Parietal lobe (tissue), 2 donors: ENCODE results near the gene ZNF337. TPM values are rescaled to one million over a fixed set of nuclear protein-coding genes. Genes with fewer than 3 reads are reported as not detected.

ENCODE experiments used
- small RNA-seq: library from RNA; depleted of rRNA; stranded (forward); fragments of <200 nt; gene quantifications from one replicate; pipeline ENCODE3, GENCODE V24; 2014; ENCODE audit warnings: low replicate concordance
- total RNA-seq: library from RNA; depleted of rRNA; stranded (reverse); fragments of >200 nt; gene quantifications from one replicate; pipeline ENCODE4 v1.2.3, GENCODE V29; 2014

Gene ZNF337
- total RNA-seq = 79.2 TPM

DNA sequence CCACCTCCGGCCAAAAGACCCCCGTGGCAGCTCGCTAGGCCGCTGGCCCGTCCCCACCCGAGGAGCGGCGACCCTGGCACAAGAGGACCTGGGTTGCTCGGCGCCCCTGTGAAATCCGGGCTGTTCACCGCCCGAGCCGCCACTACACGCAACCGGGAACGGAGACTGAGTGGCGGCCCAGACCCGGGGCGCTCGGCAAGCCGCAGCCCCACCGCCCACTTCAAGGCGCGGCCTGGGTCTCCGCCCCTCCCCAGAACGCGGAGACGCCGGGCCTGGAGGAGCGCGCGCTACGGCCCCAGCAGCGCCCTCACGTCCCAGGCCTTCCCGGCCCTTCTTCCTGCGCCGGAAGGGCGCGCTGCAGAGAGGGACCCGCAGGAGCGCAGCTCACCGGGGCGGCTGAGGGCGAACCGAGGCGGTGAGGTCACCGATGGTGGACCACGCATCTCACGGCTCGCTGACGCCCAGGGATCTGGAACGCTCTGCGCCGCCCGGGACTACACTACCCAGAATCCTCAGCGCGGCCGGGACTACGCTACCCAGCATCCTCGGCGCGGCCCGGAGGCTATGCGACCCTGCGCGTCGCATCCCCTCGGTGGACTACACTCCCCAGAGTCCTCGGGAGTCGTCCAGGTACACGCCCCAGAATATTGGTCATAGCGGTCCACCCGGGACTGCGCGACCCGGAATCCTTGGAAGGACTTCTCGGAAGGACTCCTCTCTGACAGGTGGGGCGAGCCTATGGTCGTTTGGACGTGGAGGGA is at the start of gene ZNF337:
Gene ZNF337 (minus strand): TSS at position 483 of the 761 bp plus-strand sequence. CDS start 10,436 bp downstream, outside the sequence.

Small RNAs within 50 kb of the gene (small RNA-seq; reads per million reads assigned to genes)
- not detected for gene RN7SL594P

Other genes with a start within 250 kb of the ZNF337 start
- gene NINL, start 111.3 kb downstream of the ZNF337 start, total RNA-seq = 46.6 TPM
- gene NANP, start 72.8 kb downstream of the ZNF337 start, total RNA-seq = 6.6 TPM